ENCODE results near the gene GPX8.

DNA sequence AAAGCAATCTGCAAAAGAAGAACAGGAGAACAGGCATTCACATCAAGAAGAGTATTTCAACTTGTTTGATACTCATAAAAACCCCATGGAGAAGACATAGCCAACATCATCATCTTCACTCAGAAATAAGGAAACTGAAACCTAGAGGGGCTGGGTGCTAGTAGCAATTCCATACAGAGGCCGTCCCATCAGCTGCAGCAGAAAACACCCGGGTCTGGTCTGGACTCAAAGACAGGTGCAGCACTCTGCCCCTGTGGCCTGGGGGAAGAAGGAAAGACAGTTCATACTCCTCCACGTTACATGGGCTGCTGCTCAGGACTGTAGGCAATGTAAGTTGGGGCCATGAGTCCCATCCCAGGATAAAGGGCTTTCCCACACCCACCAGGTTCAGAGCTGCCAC is 45.9 kb upstream of the GPX8 start:
- TF ChIP-seq, protein P1, sequence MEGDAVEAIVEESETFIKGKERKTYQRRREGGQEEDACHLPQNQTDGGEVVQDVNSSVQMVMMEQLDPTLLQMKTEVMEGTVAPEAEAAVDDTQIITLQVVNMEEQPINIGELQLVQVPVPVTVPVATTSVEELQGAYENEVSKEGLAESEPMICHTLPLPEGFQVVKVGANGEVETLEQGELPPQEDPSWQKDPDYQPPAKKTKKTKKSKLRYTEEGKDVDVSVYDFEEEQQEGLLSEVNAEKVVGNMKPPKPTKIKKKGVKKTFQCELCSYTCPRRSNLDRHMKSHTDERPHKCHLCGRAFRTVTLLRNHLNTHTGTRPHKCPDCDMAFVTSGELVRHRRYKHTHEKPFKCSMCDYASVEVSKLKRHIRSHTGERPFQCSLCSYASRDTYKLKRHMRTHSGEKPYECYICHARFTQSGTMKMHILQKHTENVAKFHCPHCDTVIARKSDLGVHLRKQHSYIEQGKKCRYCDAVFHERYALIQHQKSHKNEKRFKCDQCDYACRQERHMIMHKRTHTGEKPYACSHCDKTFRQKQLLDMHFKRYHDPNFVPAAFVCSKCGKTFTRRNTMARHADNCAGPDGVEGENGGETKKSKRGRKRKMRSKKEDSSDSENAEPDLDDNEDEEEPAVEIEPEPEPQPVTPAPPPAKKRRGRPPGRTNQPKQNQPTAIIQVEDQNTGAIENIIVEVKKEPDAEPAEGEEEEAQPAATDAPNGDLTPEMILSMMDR (IDR thresholded peaks at IDR 0.05): no peak
- TF ChIP-seq POLR2A (IDR thresholded peaks at IDR 0.05): no peak
